Endothelial cell (in vitro differentiated cells): ENCODE measurements around the gene BABAM2. TPM values are rescaled to one million over a fixed set of nuclear protein-coding genes. Genes with fewer than 3 reads are reported as not detected.
"Not testable (repeated sequence)": the region's sequence is repeated elsewhere in the genome, so short reads cannot be mapped to it uniquely, and the experiment has no call there.

Experiments used
- DNase-seq: peaks from one replicate; pipeline ENCODE4 v3.0.0; 2021; ENCODE audit warnings: low spot score
- H3K27ac Mint-ChIP-seq: one replicate; pipeline ENCODE4 v1.8.0; 2021; ENCODE audit warnings: mixed read lengths, inconsistent platforms; ENCODE audit not compliant: unreplicated experiment
- H3K27me3 Mint-ChIP-seq: one replicate; pipeline ENCODE4 v1.8.0; 2021; ENCODE audit warnings: mild to moderate bottlenecking, moderate library complexity, mixed read lengths, inconsistent platforms; ENCODE audit not compliant: unreplicated experiment
- H3K36me3 Mint-ChIP-seq: one replicate; pipeline ENCODE4 v1.8.0; 2021; ENCODE audit warnings: mild to moderate bottlenecking, low read depth, mixed read lengths, inconsistent platforms; ENCODE audit not compliant: unreplicated experiment
- H3K4me1 Mint-ChIP-seq: one replicate; pipeline ENCODE4 v1.8.0; 2021; ENCODE audit warnings: mild to moderate bottlenecking, mixed read lengths, inconsistent platforms; ENCODE audit not compliant: unreplicated experiment
- H3K4me3 Mint-ChIP-seq: one replicate; pipeline ENCODE4 v1.8.0; 2021; ENCODE audit warnings: mild to moderate bottlenecking, mixed read lengths, inconsistent platforms; ENCODE audit not compliant: unreplicated experiment
- H3K9me3 Mint-ChIP-seq: one replicate; pipeline ENCODE4 v1.8.0; 2021; ENCODE audit warnings: mixed read lengths, inconsistent platforms; ENCODE audit not compliant: unreplicated experiment
- total RNA-seq: library from RNA; stranded (reverse); fragmentation: NEBNext Ultra II Directional; extraction: Animal tissue kit (Norgen Biotek cat#: 25700); gene quantifications from one replicate; pipeline ENCODE4 v1.2.1, GENCODE V29; 2021; ENCODE audit not compliant: unreplicated experiment
- TF ChIP-seq, protein P1 (sequence below): fragments of 200-600 bp; sonication (generic); IDR thresholded peaks from one replicate; pipeline ENCODE4 v1.5.0; 2021; ENCODE audit warnings: antibody characterized with exemption; ENCODE audit not compliant: unreplicated experiment

Gene BABAM2
- total RNA-seq, 1 donor from 2014 or later, result 40.2 TPM

GRCh38 chr2:28011322-28011737 lies 120.8 kb downstream of the BABAM2 start:
- H3K27ac Mint-ChIP-seq, result no peak overlapping the region
- H3K27me3 Mint-ChIP-seq, result no peaks in the 10 kb centered on the region
- TF ChIP-seq, protein P1, sequence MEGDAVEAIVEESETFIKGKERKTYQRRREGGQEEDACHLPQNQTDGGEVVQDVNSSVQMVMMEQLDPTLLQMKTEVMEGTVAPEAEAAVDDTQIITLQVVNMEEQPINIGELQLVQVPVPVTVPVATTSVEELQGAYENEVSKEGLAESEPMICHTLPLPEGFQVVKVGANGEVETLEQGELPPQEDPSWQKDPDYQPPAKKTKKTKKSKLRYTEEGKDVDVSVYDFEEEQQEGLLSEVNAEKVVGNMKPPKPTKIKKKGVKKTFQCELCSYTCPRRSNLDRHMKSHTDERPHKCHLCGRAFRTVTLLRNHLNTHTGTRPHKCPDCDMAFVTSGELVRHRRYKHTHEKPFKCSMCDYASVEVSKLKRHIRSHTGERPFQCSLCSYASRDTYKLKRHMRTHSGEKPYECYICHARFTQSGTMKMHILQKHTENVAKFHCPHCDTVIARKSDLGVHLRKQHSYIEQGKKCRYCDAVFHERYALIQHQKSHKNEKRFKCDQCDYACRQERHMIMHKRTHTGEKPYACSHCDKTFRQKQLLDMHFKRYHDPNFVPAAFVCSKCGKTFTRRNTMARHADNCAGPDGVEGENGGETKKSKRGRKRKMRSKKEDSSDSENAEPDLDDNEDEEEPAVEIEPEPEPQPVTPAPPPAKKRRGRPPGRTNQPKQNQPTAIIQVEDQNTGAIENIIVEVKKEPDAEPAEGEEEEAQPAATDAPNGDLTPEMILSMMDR, result no peak
- H3K9me3 Mint-ChIP-seq, result no peaks in the 10 kb centered on the region
- no peak for DNase-seq
- peaks cover 16% of the 10 kb centered on the region for H3K4me1 Mint-ChIP-seq
- no peak overlapping the region for H3K4me3 Mint-ChIP-seq
- no peaks in the 10 kb centered on the region for H3K36me3 Mint-ChIP-seq

DNA sequence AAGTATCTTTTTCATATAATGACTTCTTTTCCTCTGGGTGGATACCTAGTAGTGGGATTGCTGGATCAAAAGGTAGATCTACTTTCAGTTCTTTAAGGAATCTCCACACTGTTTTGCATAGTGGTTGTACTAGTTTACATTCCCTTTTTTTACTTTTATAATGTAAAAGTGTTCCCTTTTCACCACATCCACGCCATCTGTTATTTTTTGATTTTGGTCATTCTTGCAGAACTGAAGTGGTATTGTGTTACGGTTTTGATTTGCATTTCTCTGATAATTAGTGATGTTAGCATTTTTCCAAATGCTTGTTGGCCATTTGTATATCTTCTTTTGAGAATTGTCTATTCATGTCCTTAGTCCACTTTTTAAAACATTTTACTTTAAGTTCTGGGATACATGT lies 127.9 kb downstream of the BABAM2 start:
- H3K36me3 Mint-ChIP-seq, H3K27me3 Mint-ChIP-seq, H3K4me1 Mint-ChIP-seq, H3K9me3 Mint-ChIP-seq, H3K27ac Mint-ChIP-seq, DNase-seq, H3K4me3 Mint-ChIP-seq: not testable (repeated sequence)

DNA sequence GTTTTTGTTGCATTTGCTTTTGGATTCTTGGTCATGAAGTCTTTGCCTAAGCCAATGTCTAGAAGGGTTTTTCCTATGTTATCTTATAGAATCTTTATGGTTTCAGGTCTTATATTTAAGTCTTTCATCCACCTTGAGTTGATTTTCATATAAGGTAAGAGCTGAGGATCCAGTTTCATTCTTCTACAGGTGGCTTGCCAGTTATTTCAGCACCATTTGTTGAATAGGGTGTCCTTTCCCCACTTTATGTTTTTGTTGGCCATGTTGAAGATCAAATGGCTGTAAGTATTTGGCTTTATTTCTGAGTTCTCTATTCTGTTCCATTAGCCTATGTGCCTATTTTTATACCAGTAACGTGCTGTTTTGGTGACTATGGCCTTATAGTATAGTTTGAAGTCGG lies 129.0 kb downstream of the BABAM2 start:
- H3K27ac Mint-ChIP-seq, H3K4me1 Mint-ChIP-seq, H3K36me3 Mint-ChIP-seq, H3K27me3 Mint-ChIP-seq, H3K9me3 Mint-ChIP-seq, H3K4me3 Mint-ChIP-seq, DNase-seq: not testable (repeated sequence)

GRCh38 chr2:28021898-28022297 lies 131.4 kb downstream of the BABAM2 start:
- Mint-ChIP-seq H3K36me3 (peaks cover 4% of the 10 kb centered on the region), H3K9me3 (no peaks in the 10 kb centered on the region), H3K27ac (no peak overlapping the region), H3K27me3 (no peaks in the 10 kb centered on the region), H3K4me1 (no peaks in the 10 kb centered on the region), H3K4me3 (no peak overlapping the region)
- DNase-seq, result no peak
- TF ChIP-seq, protein P1, result no peak

- no peaks in the 10 kb centered on the region for H3K4me1 Mint-ChIP-seq
- H3K27ac Mint-ChIP-seq, result no peak overlapping the region
- TF ChIP-seq, protein P1, result no peak
Observed at GRCh38 chr2:28025123-28025522, 134.6 kb downstream of the BABAM2 start.

GRCh38 chr2:28026230-28026629 lies 135.7 kb downstream of the BABAM2 start:
- not testable (repeated sequence) for DNase-seq, H3K27me3 Mint-ChIP-seq, H3K9me3 Mint-ChIP-seq, H3K36me3 Mint-ChIP-seq, H3K27ac Mint-ChIP-seq, H3K4me1 Mint-ChIP-seq, H3K4me3 Mint-ChIP-seq

More at GRCh38 chr2:28025123-28025522, 134.6 kb downstream of the BABAM2 start:
- Mint-ChIP-seq H3K9me3 (no peaks in the 10 kb centered on the region), H3K27me3 (no peaks in the 10 kb centered on the region), H3K4me3 (no peak overlapping the region), H3K36me3 (peaks cover 4% of the 10 kb centered on the region)
- DNase-seq, result no peak

DNA sequence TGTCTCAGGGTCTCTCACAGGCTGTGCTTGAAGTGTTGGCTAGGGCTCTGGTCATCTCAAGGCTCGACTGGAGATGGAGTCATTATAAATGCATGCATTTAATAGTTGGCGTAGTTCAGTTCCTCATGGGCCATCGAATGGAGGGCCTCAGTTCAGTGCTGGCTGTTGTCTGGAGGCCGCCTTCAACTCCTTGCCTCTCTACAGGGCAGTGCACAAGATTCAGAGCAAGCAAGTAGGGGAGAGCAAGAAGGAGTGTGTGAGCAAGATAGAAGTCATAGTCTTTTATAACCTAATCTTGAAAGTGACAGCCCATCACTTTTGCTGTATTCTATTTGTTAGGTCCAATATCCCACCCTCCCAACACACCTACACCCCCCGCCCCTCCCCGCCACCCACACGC lies 137.5 kb downstream of the BABAM2 start:
- no peak overlapping the region for H3K4me3 Mint-ChIP-seq
- no peaks in the 10 kb centered on the region for H3K9me3 Mint-ChIP-seq
- no peak overlapping the region for H3K27ac Mint-ChIP-seq
- H3K27me3 Mint-ChIP-seq, result no peaks in the 10 kb centered on the region
- TF ChIP-seq, protein P1, result no peak
- peaks cover 4% of the 10 kb centered on the region for H3K36me3 Mint-ChIP-seq
- no peaks in the 10 kb centered on the region for H3K4me1 Mint-ChIP-seq
- no peak for DNase-seq
